HG03097 (cell line): Measurements from ENCODE around the gene AOPEP.

Experiments used
- ATAC-seq: cut with Tn5 transposase; IDR thresholded peaks from one replicate; pipeline ENCODE4 v1.9.1; 2021; ENCODE audit not compliant: unreplicated experiment, low FRiP score

AOPEP gene

DNA sequence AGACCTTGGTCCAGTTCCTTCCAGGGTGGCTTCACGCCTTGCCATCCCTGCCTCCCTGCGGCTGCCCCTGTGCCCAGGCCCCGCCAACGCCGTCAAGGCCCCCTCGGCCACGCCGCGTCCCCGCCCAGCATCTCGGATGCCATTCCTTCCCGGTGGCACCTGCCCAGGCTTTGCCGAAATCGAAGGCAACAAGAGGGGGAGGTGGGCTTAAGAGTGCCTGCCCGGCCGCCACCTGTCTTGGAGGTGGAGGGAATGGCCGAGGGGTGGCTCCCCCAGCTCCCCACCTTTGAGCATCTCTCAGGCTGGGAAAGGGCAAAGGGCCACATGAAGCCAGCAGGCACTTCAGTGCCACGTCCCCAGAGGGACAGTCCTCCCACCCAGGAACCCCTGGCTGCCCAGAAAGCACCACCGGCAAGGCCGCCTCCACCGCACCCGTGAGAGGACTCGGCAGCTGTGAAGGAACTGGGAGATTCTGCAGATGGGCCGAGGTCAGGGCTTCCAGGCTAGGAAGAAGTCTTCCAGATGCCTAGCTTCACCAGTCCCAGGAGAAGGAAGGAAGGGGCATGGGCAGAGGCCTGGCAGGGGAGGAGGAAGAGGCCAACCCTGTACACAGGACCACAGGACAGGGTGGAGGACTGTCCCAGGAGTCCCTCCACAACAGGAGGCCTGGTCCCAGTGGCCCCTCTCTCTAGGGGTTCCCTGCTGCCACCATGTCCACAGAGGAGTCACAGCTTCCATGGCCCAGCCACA is 373.0 kb downstream of the AOPEP start:
- no peak for ATAC-seq

DNA sequence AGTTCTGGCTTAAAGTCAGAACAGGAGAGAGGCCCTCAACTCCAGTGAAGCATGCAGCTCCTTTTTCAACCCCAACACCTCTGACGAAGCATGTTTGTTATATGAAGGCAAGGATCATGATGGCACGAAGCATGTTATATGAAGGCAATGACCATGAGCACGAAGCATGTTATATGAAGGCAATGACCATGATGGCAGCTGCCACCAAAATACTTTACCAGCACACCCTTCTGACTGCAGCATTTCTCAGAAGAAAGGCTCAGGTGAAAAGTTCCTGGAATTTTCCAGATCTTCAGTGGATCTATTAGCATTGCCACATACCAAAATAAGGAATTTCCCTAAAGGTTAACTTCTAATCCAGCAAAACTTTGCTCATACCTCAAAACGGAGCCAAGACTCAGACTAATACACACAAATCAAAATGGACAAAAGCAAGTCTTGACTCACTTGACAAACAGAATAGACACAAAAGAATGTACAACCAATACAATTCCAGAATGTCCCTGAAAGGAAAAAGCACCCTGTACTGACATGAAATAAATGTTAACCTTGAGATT is 373.6 kb downstream of the AOPEP start:
- ATAC-seq = no peak

DNA sequence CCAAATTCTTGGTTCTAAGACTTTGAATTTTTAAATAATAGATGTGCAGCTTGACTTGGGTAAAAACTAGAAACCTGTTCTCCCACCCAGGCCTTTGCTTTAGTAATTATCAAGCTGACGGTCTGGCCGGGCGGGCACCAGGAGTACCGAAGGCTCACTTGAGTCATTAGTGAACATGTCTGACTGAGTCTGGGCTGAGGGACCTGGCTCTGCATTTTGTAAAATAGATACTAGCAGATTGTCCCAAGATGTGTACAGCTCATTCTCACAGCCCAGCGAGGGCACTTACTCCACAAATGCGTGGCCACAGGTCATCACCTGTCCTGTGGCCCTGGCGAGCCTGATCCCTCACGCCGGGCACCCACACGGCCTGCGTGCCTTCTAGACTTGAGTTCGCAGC is 374.8 kb downstream of the AOPEP start:
- no peak for ATAC-seq

DNA sequence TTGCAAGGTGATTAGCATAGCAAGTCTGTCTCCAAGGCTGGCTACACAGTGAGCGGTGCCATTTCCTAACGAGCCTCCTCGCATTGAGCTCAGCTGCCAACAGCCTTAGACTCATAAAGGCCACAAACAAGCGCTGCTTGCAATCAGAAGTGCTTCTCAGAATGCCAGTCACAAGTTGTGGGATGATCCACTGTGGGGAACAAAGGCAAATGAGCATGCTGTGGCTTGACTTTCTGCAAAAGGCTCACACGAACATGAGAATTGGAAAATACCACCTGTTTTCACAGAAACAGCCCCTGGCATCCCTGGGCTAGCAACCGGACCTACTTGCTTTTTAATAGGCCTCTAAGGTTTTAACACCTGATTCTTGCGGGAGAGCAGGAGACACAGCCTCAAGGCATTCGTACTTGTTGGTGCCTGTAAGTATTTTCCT is 375.5 kb downstream of the AOPEP start:
- ATAC-seq = no peak

- no peak for ATAC-seq
Measured at GRCh38 chr9:95102572-95102971, 376.1 kb downstream of the AOPEP start.

DNA sequence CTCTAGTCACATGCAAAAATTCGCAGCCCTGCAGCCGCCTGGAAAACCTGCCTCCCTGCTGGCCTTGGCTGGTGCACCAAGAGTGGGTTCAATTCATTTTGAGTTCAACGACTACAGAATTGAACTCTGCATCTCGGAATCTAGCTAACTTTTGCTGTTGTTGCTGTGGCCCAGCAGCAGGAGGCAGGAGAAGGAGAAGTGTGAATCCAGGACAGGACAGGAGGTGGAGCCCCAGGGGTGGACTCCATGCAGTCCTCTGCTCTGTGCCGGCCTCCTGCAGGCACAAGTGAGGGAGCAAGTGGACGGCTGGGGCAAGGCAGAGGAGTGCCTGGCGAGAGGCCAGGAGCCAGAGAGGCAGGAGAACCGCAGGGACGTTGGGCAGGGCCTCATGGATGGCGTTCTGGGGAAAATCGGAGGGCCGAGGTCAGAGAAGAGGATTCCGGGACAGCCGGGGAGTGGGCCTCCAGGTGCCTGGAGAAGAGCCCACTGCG is 376.8 kb downstream of the AOPEP start:
- no peak for ATAC-seq

DNA sequence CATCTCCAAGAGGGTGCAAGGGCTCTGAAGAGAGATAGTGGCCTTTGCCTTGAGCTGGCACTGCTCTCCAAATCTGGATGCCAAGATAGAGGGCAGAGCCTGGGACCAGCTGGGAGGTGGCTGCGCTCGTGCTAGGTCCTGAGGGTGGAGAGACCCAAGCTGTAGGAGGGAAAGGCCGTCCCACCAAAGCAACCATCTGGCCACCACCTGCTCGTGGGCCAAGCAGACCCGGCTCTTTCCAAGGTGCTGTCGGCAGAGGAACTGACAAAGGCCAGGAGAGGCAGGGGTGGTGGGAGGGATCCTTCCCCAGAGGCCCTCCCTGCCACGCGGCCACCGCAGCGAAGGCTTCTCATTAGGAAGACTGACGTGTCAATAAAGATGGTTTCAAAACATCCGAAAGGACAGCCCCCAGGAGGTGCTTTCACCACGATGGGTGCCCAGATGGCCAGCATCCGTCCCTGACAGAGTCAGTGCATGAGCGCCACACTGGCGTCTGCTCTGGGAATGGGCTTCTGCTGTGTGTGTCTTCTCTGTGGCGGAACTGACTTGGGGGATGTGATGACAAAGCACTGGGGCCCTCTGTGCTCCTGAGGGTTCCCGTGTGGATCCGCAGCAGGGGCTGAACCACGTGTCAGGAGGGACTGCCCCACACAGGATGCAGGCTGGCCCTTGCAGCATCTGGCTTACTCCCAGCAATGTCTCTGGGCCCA is 377.5 kb downstream of the AOPEP start:
- no peak for ATAC-seq

- no peak for ATAC-seq
Measured at GRCh38 chr9:95104581-95104960, 378.1 kb downstream of the AOPEP start.

DNA sequence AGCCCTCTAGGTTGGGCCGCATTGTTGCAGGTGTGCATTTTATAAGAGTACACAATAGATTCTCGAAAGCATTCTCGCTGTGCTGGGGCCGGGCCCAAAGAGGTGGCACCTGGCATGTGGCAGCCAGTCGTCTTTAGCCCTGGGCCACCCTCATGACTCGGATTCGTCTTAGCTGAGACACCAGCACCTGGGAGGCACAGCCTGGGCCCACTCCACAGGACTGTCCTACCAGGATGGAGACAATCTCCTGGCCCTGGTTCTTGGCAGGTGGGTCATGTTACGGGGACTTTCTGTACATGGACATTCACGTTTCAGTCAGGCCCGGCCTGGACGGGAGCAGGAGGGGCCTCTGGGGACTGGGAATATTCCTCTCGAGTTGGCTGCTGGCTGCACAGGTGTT is 378.5 kb downstream of the AOPEP start:
- no peak for ATAC-seq

DNA sequence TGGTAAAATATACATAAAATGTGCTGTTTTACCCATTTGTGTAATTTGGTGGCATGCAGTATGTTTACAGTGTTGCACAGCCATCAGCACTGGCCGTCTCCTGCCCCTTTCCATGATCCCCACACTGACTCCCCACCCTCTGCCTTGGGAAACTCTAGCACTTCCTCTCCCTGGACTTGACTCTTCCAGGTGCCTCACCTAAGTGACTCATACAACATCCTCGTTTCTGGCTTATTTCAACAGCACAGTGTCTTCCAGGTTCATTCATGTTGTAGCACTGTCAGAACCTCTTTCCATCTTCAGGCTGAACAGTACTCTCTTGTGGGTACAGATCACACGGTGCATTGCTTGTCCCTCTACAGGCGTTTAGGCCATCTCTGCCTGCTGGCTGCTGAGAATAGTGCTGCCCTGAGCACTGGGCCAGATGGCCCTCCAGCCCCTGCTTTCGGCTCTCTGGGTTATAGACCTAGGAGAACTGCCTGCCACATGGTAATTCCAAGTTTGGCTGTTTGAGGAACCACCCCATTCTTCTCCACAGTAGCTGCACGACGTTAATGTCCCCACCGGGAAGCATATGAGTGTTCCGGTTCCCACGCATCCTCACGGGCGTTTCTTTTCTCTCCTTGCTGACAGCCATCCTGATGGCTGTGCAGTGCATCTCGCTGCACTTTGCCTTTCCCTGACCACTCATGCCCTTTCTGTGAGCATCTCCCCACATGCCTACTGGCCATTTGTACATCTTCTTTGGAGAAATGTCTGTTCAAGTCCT is 379.2 kb downstream of the AOPEP start:
- ATAC-seq = no peak

- ATAC-seq = no peak
Measured at GRCh38 chr9:95107001-95107749, 380.7 kb downstream of the AOPEP start.

GRCh38 chr9:95107976-95108375 is 381.5 kb downstream of the AOPEP start:
- no peak for ATAC-seq

GRCh38 chr9:95108777-95109176 is 382.3 kb downstream of the AOPEP start:
- ATAC-seq = no peak

DNA sequence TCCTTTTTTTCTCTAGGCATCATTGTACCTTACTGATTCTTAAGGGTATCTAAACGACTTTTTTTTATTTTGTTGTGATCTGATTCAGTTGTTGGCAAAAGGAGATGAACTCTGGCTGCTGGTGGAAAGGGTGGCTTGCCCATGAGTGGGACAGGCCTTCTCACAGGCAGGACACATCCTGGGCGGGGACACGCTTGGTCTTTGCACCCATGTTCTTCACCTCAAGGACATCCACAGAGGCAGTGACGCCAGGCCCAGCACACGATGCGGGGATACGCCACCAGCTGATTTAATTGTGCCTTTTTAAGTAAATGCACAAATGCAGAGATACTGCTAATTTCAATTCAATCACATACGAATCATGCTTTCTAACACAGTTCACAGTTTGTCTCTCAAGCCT is 383.0 kb downstream of the AOPEP start:
- ATAC-seq = no peak

DNA sequence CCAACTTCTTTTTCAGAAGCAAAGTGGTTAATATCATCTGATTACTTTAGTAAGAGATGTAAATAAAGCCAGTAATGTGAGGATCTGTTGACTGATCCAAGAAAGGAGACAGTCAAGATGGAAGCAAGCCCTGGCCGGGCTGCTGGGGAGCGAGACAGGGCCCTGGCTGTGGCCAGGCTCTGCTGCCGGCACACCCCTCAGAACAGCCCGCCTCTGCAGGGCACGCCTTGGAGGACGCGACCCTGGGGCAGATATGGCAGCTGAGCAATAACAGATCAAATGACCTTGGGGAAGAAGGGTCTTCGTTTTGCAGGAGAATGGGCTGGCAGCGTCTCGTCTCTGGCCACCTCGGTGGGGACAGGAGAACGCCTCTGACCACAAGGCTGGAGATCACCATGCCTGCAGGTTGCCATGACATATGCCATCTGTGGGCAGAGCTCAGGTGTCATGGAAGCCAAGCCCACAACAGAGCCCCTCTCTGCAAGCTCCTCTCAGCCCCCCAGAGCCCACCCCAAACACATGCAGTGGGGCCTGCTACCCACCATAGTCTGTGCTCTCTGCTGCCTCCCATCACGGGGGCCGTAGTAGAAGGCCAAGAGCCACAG is 384.5 kb downstream of the AOPEP start:
- no peak for ATAC-seq

- ATAC-seq = no peak
Measured at GRCh38 chr9:95111716-95112115, 385.2 kb downstream of the AOPEP start.

GRCh38 chr9:95112436-95113280 is 386.2 kb downstream of the AOPEP start:
- no peak for ATAC-seq

DNA sequence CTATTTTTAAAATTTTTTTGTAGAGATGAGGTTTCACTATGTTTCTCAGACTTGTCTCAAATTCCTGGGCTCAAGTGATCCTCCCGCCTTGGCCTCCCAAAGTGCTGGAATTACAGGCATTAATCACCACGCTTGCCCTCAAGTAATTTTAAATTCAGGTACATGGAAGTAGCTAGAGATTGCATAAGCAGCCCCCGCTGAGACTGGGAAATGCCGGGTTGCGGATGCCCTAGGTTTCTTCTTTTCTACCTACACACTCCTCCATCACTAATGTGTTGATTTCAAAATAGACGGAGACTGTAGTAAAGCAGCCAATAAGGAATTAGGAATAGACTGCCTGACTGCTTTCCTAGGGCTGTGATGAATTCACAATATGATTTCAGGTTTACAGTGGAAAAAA is 388.6 kb downstream of the AOPEP start:
- ATAC-seq = no peak
